Measurements from ENCODE around the gene FER. TPM values are rescaled to one million over a fixed set of nuclear protein-coding genes. Genes with fewer than 3 reads are reported as not detected.

The FER gene
- total RNA-seq, 1 donor from 2014 or later = 19.2 TPM

- no peaks in the 10 kb centered on the region for H3K9me3 ChIP-seq
- H3K4me1 ChIP-seq = no peaks in the 10 kb centered on the region
- intact Hi-C loops (cut with DNase I) = no loop called here
These were observed 35.8 kb upstream of the FER start for GRCh38 chr5:108711898-108712297.

GRCh38 chr5:108715408-108715807 lies 32.3 kb upstream of the FER start:
- Histone ChIP-seq H3K36me3 (no peaks in the 10 kb centered on the region), H3K4me3 (no peak overlapping the region), H3K4me1 (no peaks in the 10 kb centered on the region), H3K9me3 (no peaks in the 10 kb centered on the region), H3K27ac (no peak overlapping the region), H3K27me3 (no peaks in the 10 kb centered on the region)
- intact Hi-C loops (cut with DNase I) = no loop called here
- TF ChIP-seq POLR2A (IDR thresholded peaks at IDR 0.05) (no peak), POLR2AphosphoS5 (IDR thresholded peaks at IDR 0.05; ENCODE audit: insufficient read depth in 1 of 2, low read depth in 1 of 2) (no peak), CTCF (IDR thresholded peaks at IDR 0.05) (no peak)
- DNase-seq (ENCODE audit: extremely low spot score in 2 of 2) = no peak

More at GRCh38 chr5:108711898-108712297, 35.8 kb upstream of the FER start:
- H3K27ac ChIP-seq = no peak overlapping the region
- DNase-seq (ENCODE audit: extremely low spot score in 2 of 2) = no peak
- no peaks in the 10 kb centered on the region for H3K36me3 ChIP-seq
- H3K27me3 ChIP-seq = no peaks in the 10 kb centered on the region
- TF ChIP-seq POLR2A (IDR thresholded peaks at IDR 0.05) = no peak
- H3K4me3 ChIP-seq = no peak overlapping the region

- TF ChIP-seq POLR2AphosphoS5 (IDR thresholded peaks at IDR 0.05; ENCODE audit: insufficient read depth in 1 of 2, low read depth in 1 of 2) (no peak), POLR2A (IDR thresholded peaks at IDR 0.05) (no peak), CTCF (IDR thresholded peaks at IDR 0.05) (no peak)
- Histone ChIP-seq H3K36me3 (no peaks in the 10 kb centered on the region), H3K4me3 (no peak overlapping the region), H3K4me1 (no peaks in the 10 kb centered on the region), H3K9me3 (no peaks in the 10 kb centered on the region), H3K27me3 (no peaks in the 10 kb centered on the region), H3K27ac (no peak overlapping the region)
- intact Hi-C loops (cut with DNase I) = no loop called here
- no peak for DNase-seq (ENCODE audit: extremely low spot score in 2 of 2)
These were observed 27.3 kb upstream of the FER start for GRCh38 chr5:108720391-108720790.

- no peak for DNase-seq (ENCODE audit: extremely low spot score in 2 of 2)
- Histone ChIP-seq H3K27ac (peak overlapping the region; percentile 89), H3K4me1 (peaks cover 15% of the 10 kb centered on the region)
These were observed 21.1 kb upstream of the FER start for GRCh38 chr5:108726446-108727235.

GRCh38 chr5:108727236-108727650 lies 20.5 kb upstream of the FER start:
- peak overlapping the region; percentile 89 for H3K27ac ChIP-seq
- DNase-seq (ENCODE audit: extremely low spot score in 2 of 2) = no peak
- intact Hi-C loops (cut with DNase I) = no loop called here
- H3K36me3 ChIP-seq = no peaks in the 10 kb centered on the region
- peaks cover 15% of the 10 kb centered on the region for H3K4me1 ChIP-seq
- no peaks in the 10 kb centered on the region for H3K27me3 ChIP-seq
- H3K4me3 ChIP-seq = peak overlapping the region; percentile 71 to 74
- no peak for TF ChIP-seq POLR2AphosphoS5 (IDR thresholded peaks at IDR 0.05; ENCODE audit: insufficient read depth in 1 of 2, low read depth in 1 of 2)
- no peak for TF ChIP-seq CTCF (IDR thresholded peaks at IDR 0.05)
- TF ChIP-seq POLR2A (IDR thresholded peaks at IDR 0.05) = no peak
- H3K9me3 ChIP-seq = no peaks in the 10 kb centered on the region

More at GRCh38 chr5:108726446-108727235, 21.1 kb upstream of the FER start:
- TF ChIP-seq POLR2A (IDR thresholded peaks at IDR 0.05) = no peak
- TF ChIP-seq POLR2AphosphoS5 (IDR thresholded peaks at IDR 0.05; ENCODE audit: insufficient read depth in 1 of 2, low read depth in 1 of 2) = no peak
- Histone ChIP-seq H3K36me3 (no peaks in the 10 kb centered on the region), H3K27me3 (no peaks in the 10 kb centered on the region), H3K9me3 (no peaks in the 10 kb centered on the region), H3K4me3 (peak overlapping the region; percentile 71 to 74)
- intact Hi-C loops (cut with DNase I) = no loop called here
